ENCODE measurements around the gene KIF26A. TPM values are rescaled to one million over a fixed set of nuclear protein-coding genes. Genes with fewer than 3 reads are reported as not detected.

Gene KIF26A
- total RNA-seq, 2 experiments from 2014 or later = 7.7 to 7.9 TPM

DNA sequence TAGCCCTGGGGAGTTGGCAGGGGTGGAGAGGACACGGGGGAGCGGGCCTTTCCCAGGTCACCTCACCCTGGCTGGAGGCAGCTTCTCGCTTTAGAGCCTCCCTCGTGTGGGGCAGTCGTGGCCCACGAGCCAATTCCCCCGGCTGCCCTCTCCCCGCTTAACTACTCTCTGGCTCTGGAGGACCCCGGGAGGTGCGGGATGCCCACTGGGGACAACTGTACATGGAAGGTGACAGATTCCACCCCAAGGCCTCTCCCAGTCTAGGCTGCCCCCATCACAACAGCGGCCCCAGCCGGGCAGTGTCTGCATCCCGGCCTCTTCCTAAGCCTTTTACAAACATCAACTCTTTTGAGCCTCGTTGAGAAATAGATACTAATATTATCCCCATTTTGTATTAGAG lies 78.1 kb downstream of the KIF26A start:
- POLR2A ChIA-PET = no interaction called here
- no peak overlapping the region for H3K4me3 Mint-ChIP-seq
- no peaks in the 10 kb centered on the region for H3K9me3 Mint-ChIP-seq
- H3K4me1 Mint-ChIP-seq = no peaks in the 10 kb centered on the region
- CTCF ChIA-PET = no interaction called here
- H3K27me3 Mint-ChIP-seq = peaks cover 2% of the 10 kb centered on the region
- no peak overlapping the region for H3K27ac Mint-ChIP-seq
- H3K36me3 Mint-ChIP-seq (ENCODE audit: low read depth) = no peaks in the 10 kb centered on the region
- no peak for DNase-seq

DNA sequence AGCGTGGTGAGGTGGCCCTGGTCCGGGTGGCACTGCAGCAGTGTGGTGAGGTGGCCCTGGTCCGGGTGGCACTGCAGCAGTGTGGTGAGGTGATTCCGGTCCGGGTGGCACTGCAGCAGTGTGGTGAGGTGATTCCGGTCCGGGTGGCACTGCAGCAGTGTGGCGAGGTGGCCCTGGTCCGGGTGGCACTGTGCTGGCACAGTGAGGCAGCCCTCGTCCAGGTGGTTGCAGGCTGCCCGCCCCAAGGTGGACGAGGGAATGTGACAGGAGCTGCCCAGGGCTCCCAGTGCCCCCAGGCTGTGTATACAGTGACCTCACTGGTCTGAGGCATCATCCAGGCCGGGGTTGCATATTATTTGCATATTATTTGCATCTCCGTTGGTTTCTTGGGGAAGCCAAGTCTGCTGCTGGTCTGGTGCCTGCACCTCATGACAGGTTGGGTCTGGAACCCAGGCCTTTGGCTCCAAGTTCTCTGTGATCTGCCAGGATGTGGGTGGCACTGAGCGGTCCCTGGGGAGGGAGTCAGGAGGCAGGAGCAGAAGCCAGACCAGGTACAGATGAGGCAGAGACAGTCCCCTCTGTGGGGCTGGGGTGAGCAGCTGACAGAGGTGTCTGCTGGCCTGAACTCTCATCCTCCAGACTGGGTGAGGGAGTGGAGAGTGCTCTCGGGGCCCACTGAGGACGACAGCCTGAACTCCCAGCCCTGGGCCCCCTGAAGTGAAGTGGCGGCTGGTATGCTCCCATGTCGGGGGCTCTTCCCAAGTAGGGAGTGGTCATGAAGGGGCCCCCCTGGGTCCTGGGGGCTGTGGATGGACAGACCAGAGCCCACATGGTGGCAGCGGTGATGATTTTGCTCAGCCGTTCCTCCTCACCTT lies 79.3 kb downstream of the KIF26A start:
- Mint-ChIP-seq H3K4me1 (no peaks in the 10 kb centered on the region), H3K27ac (no peak overlapping the region), H3K27me3 (peaks cover 2% of the 10 kb centered on the region), H3K9me3 (no peaks in the 10 kb centered on the region), H3K4me3 (no peak overlapping the region), H3K36me3 (ENCODE audit: low read depth) (no peaks in the 10 kb centered on the region)
- no peak for DNase-seq
- CTCF ChIA-PET = no interaction called here
- POLR2A ChIA-PET = no interaction called here

DNA sequence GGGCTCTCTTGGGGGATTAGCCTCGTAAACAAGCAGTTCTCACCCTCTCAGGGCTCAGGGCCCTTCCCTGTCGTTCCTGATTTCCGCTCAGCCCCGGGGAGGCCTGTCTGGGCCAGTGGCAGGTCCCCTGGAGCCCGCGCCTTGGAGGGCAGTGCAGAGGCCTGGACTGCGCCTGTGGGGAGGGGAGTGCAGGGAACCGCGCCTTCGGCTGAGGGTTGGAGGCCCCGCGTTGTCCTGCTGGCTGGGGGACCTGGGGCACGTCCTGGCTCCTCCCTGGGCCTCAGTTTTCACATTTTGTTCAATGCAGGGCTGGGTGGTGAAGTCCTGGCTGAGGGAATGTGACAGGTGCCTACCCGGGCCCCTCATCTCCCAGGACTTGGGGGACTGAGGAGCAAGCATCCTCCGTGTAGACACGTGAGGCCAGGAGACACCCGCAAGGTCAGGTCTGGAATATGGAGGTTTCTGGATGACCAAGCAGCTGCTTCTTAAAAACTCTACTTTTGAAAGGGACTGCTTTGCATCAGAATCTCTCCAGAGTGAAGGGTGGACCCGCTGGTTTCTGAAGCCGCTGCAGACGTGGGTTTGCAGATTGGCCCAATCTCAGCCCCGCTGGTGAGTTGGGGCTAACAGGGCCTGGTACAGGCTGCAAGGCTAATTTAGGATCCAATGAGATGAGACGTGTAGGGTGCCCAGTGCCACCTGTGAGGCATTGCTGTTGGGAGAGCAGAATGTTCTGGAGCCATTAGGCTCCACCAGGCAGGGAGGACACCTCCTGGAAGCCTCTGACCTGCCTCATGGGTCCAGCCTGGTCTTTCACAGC lies 80.2 kb downstream of the KIF26A start:
- POLR2A ChIA-PET = no interaction called here
- Mint-ChIP-seq H3K9me3 (no peaks in the 10 kb centered on the region), H3K4me1 (no peaks in the 10 kb centered on the region), H3K36me3 (ENCODE audit: low read depth) (no peaks in the 10 kb centered on the region), H3K27me3 (peaks cover 2% of the 10 kb centered on the region), H3K27ac (no peak overlapping the region), H3K4me3 (no peak overlapping the region)
- CTCF ChIA-PET = no interaction called here
- DNase-seq = no peak

DNA sequence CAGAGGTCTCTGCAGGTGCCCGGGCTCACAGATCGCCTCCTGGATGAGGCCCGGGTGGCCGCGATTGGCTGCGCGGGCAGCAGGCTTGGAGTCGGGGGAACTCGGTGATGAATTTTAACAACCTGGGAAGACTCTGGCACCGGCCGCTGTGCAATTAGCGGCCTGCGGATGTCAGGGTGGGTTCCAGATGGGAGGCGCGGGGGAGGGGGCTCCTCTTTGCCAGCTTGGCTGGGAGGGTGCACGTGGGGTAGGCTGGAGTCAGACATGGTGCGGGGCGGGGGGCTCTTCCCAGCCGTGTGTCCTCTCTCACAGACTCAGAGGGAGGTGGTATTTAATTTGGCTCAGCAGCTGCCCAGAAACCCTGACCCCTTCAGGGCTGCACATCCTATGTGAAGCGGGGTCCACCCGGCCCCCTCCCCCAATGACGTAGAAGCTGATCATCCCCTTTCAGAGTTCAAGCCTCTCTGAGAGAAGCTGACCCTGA lies 81.4 kb downstream of the KIF26A start:
- Mint-ChIP-seq H3K27ac (no peak overlapping the region), H3K4me1 (peaks cover 9% of the 10 kb centered on the region), H3K36me3 (ENCODE audit: low read depth) (no peaks in the 10 kb centered on the region), H3K4me3 (no peak overlapping the region), H3K27me3 (peaks cover 3% of the 10 kb centered on the region), H3K9me3 (no peaks in the 10 kb centered on the region)
- DNase-seq = no peak
- POLR2A ChIA-PET = no interaction called here
- CTCF ChIA-PET = no interaction called here

DNA sequence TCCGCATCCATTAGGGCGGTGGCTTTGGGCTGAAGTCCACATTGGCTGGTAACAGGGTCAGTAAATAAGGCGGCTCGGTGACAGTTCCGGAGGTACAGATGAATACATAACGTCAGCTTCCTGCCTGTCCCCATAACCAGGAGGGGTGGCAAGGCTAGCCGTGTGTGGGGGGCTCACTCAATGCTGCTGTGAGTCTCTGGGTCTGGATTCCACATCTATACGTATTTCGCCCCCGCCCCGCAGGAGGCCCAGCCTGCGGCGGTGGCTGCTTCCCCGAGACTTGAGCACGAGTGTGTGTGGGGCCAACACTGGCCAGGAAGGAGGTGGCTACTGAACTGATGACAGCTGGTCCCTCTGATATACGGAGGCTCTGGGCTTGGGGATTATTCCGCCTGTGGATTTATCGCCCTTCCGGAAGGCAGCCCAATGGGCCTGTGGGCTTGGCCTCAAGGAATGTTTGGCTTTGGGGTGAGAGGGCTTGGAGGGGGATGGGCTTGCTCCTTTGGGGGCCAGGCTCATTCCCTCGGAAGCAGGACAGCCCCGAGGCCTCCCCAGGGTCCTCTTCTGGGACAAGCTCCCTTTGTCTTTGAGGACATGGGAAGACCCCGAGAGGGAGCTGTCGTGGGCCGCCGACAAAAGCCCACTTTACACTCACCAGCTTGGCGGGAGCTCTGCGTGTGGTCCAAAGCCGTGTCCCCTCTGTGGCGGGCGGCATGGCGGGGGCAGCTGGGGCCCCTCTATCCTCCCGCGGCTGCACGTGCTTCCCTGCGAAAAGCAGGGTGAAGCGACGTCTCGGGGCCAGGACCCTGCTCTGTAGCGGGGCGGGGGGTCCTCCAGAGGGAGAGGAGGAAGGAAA lies 82.1 kb downstream of the KIF26A start:
- Mint-ChIP-seq H3K4me3 (no peak overlapping the region), H3K27me3 (peaks cover 3% of the 10 kb centered on the region), H3K36me3 (ENCODE audit: low read depth) (no peaks in the 10 kb centered on the region), H3K4me1 (peaks cover 12% of the 10 kb centered on the region), H3K9me3 (no peaks in the 10 kb centered on the region), H3K27ac (no peak overlapping the region)
- ChIA-PET CTCF (no interaction called here), POLR2A (no interaction called here)
- no peak for DNase-seq

DNA sequence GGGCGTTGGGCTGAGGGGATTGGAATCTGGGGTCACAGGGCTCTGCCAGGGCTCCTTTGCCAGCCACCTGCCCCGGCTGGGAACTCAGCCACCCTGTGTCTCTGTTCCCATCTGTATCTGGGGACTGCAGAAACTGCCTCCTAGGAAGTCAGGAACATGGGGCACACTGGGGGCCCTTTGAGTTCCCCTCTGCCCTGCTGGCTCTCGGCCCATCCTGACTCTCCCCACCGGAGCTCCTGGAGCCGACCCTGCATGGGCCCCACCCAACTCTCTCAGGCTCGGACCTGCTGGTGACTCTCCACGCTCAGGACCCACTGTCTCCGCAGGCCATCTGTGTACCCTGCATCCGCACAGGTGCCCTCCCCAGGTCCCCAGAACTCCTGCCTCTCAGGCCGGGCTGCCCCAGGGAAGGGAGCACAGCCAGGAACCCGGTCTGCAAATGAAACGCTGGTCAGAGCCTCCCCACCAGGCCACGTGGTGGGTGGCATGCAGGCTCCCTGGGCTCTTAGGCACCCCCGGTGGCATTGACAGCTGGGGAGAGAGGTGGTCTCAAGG lies 82.8 kb downstream of the KIF26A start:
- Mint-ChIP-seq H3K36me3 (ENCODE audit: low read depth) (no peaks in the 10 kb centered on the region), H3K4me3 (no peak overlapping the region), H3K27ac (no peak overlapping the region), H3K9me3 (no peaks in the 10 kb centered on the region), H3K27me3 (peaks cover 3% of the 10 kb centered on the region), H3K4me1 (peaks cover 19% of the 10 kb centered on the region)
- ChIA-PET CTCF (no interaction called here), POLR2A (no interaction called here)
- DNase-seq = no peak

DNA sequence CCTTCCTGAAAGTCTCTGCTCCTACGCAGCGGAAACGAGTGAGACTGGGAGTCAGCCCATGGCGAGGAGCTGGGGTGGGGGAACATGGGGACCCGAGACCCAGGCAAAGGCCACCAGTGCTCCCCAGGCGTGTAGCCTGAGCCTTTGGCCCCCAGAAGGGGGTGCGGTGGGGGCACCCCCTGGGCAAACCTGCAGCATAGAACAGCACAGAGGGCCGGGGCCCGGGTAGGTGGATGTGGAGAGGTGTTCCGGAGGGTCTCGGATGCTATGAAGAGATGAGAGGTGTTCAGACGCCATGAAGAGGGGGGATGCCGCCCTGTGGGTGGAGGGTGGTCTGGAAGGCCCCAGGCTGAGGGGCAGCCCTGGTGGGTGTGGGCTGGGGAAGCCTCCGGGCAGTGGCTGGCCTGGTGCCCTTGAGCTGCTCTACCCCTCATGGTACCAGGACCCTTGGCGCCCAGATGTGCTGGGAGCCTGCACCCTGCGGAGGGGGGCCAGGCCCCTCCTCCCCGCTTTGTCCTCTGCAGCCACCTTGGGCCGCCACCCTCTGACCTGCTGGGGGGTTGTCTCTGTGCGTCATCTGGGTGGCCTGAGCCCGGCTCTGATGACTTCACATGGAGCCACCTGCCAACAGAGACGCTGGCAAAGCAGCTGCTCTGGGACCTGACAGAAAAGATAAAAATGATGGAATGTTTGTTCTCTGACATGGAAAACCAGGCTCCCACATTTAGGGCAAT lies 83.4 kb downstream of the KIF26A start:
- Mint-ChIP-seq H3K27me3 (peaks cover 3% of the 10 kb centered on the region), H3K36me3 (ENCODE audit: low read depth) (peaks cover 3% of the 10 kb centered on the region), H3K4me1 (peaks cover 25% of the 10 kb centered on the region), H3K9me3 (no peaks in the 10 kb centered on the region), H3K27ac (no peak overlapping the region), H3K4me3 (no peak overlapping the region)
- CTCF ChIA-PET = no interaction called here
- no peak for DNase-seq
- POLR2A ChIA-PET = no interaction called here

DNA sequence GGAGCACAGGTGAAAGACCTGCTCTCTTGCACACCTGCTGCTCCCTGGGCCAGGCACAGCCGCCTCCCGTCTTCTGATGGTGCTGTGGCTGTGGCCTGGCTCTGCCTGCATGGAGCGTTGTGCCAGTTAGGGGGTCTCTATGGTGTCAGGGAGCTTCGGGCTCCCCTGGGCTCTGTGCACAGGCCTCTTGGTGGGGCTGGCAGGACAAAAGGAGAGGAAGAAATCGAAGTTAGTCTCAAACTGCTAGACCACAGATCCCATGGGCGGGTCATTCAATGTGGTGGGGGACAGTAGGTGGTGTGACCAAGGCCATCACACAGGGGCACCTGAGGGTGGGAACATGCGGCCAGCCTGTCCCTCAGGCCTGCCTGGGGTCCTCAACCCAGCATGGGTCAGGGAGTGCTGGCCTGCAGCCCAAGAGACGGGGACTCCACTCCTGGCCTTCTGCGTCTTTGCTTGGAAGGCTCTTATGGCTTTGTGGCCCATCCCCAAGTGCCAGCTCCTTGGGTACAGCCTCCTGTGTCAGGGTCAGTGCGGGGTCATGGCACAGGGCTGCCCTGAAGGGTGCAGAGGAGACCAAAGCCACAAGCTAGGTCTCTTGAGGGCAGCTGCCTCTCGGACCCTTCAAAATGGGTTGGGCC lies 84.1 kb downstream of the KIF26A start:
- ChIA-PET CTCF (no interaction called here), POLR2A (no interaction called here)
- DNase-seq = no peak
- Mint-ChIP-seq H3K4me1 (peaks cover 32% of the 10 kb centered on the region), H3K27me3 (peaks cover 3% of the 10 kb centered on the region), H3K36me3 (ENCODE audit: low read depth) (peaks cover 10% of the 10 kb centered on the region), H3K27ac (no peak overlapping the region), H3K9me3 (peaks cover 4% of the 10 kb centered on the region), H3K4me3 (no peak overlapping the region)

DNA sequence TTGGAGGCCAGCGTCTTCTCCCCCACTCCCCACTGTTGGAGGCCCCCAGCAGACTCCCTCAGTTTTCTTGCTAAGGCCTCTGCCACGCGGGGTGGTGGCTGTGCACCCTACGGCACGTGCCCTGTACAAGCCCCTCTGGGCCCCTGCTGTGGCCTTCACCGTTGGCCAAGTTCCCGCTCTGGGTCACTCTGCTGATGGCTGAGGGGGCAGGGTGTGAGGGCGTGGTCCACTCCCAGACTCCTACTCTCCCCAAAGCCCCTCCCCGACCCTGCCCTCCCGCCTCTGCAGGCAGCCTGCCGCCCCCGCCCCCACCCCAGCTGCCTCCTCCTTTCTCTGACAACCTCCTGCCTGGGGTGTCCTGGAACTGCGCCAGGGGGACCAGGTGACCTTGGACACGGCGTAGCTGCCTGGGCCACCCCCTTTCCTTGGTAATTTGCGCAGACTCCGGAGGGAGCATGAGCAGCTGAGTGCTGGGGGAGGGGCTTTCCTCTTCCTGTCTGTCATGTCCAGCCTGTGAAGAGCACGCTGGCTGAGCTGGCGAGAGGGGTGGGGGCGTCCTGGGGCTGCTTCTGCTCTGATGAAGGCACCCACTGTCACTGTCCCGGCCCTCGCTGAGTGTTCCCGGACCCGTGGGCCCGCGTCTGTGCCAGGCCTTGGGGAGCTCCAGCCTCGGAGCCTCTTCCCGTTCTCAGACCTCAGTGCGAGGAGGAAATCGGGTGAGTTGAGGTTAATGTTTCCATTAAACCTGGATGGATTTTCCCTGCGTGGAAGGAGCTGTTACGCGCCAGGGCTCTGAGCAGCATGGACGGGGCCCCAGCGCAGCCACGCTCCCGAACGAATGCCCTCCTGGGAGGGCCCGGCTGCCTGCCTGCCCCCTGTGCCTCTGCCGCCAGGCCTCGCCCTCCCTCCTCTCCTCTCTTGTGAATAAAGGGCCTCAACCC lies 85.0 kb downstream of the KIF26A start:
- Mint-ChIP-seq H3K36me3 (ENCODE audit: low read depth) (peaks cover 16% of the 10 kb centered on the region), H3K27me3 (peaks cover 3% of the 10 kb centered on the region), H3K27ac (no peak overlapping the region), H3K9me3 (peaks cover 9% of the 10 kb centered on the region), H3K4me1 (peaks cover 40% of the 10 kb centered on the region), H3K4me3 (no peak overlapping the region)
- DNase-seq = no peak
- ChIA-PET POLR2A (no interaction called here), CTCF (interaction anchor here (0.5 kb wide), 1 partner anchor 214 kb away, joined by 3 read pairs; no protein-coding TSS in a partner anchor)

DNA sequence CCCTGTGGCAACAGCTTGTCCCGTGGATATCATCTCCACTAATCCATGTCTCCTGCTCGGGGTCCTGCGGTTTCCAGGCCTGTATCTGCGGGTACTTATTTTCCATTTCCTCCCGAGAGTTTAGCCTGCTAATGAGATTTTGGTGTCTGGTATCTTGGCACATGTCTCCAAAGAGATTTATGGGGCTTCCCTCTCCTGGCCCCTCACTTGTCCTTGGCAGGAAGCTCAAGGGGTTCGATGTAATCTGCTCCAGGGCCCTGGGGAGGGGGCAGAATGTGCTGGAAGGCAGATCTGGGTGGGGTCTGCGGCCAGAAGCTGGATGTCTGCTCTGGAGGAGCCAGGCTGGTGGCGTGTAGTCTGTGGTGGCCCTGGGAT lies 85.7 kb downstream of the KIF26A start:
- Mint-ChIP-seq H3K9me3 (peaks cover 12% of the 10 kb centered on the region), H3K27ac (no peak overlapping the region), H3K36me3 (ENCODE audit: low read depth) (peaks cover 16% of the 10 kb centered on the region), H3K4me1 (peaks cover 46% of the 10 kb centered on the region), H3K27me3 (peaks cover 3% of the 10 kb centered on the region), H3K4me3 (no peak overlapping the region)
- DNase-seq = no peak
- POLR2A ChIA-PET = no interaction called here
- CTCF ChIA-PET = interaction anchor here (0.5 kb wide), 1 partner anchor 215 kb away, joined by 3 read pairs; no protein-coding TSS in a partner anchor

DNA sequence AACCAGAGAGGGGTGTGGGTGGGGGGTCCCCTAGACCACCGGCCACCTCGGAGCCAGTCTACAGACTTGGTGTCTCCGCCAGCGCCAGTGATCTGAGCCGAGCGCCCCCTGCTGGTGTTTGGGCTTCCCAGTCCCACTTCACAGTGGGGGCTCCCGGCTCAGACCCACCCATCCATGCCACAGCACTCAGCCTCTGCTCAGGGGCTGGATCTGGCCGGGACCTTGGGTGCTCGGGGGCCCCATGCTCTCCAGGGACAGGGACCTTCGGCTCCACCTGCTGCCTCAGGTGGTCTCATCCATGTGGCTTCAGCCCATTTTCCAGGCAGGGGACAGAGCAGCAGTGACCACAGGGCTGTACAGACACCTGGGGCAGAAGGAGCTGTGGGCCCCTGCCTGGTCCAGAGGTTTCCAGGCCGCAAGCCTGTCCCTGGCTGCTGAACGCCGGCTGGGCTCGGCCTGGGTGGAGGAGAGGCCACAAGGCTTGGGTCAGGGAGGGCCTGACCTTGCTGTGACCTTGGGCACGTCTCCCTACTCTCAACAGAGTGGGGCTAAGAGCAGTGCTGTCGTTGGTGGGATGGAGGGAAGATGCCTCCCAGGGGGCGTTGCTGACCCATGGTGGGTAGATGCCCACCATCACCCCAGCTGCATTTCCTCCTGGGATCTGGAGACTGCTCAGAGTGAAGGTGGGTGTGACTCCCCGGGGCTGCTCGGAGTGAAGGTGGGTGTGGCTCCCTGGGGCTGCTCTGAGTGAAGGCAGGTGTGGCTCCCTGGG lies 86.3 kb downstream of the KIF26A start:
- H3K4me3 Mint-ChIP-seq = no peak overlapping the region
- H3K27ac Mint-ChIP-seq = no peak overlapping the region
- peaks cover 16% of the 10 kb centered on the region for H3K36me3 Mint-ChIP-seq (ENCODE audit: low read depth)
- H3K9me3 Mint-ChIP-seq = peaks cover 12% of the 10 kb centered on the region
- H3K27me3 Mint-ChIP-seq = peaks cover 3% of the 10 kb centered on the region
- peak; percentile 34 for DNase-seq
- ChIA-PET POLR2A (no interaction called here), CTCF (no interaction called here)
- peaks cover 46% of the 10 kb centered on the region for H3K4me1 Mint-ChIP-seq
